Cardiac fibroblast (primary cell): ENCODE measurements around the gene ALG5.

Source experiments
- DNase-seq, 2 donors: peaks; one replicate each; pipeline versions ENCODE4 v3.0.0 to v3.0.0-alpha.2; 2010; ENCODE audit warnings: low read depth in 2 of 2
- H3K4me3 ChIP-seq, 2 donors: replicated peaks in 1 of 2; 1 replicate in 1 of 2; 2 replicates in 1 of 2; pipeline ENCODE4 v1.5.1; 2011; ENCODE audit warnings: low read depth in 2 of 2, low read length in 2 of 2, mild to moderate bottlenecking in 2 of 2, moderate library complexity in 1 of 2
- CTCF ChIP-seq: IDR thresholded peaks from one replicate; pipeline ENCODE4 v1.5.1; 2011; ENCODE audit warnings: low read depth, mild to moderate bottlenecking, low read length, inconsistent platforms

The ALG5 gene

GRCh38 chr13:36918246-36919131 lies 80.7 kb downstream of the ALG5 start:
- no peak for TF ChIP-seq CTCF
- peak in 1 of 2 donors; percentile 29 for DNase-seq
- H3K4me3 ChIP-seq = peak overlapping the region; percentile 69

GRCh38 chr13:36917311-36917710 lies 81.8 kb downstream of the ALG5 start:
- no peak for TF ChIP-seq CTCF
- no peak overlapping the region for H3K4me3 ChIP-seq

GRCh38 chr13:36915896-36916640 lies 83.1 kb downstream of the ALG5 start:
- no peak overlapping the region for H3K4me3 ChIP-seq
- TF ChIP-seq CTCF = no peak
- no peak for DNase-seq

More at GRCh38 chr13:36917311-36917710, 81.8 kb downstream of the ALG5 start:
- peak in 1 of 2 donors; percentile 15 for DNase-seq

GRCh38 chr13:36915106-36915505 lies 84.0 kb downstream of the ALG5 start:
- H3K4me3 ChIP-seq = no peak overlapping the region
- no peak for TF ChIP-seq CTCF
- DNase-seq = no peak

- no peak overlapping the region for H3K4me3 ChIP-seq
- no peak for DNase-seq
- no peak for TF ChIP-seq CTCF
Measured at GRCh38 chr13:36914648-36915047, 84.5 kb downstream of the ALG5 start.

- TF ChIP-seq CTCF = no peak
- H3K4me3 ChIP-seq = no peak overlapping the region
- DNase-seq = no peak
Measured at GRCh38 chr13:36913463-36913862, 85.7 kb downstream of the ALG5 start.
